Measurements from ENCODE around the gene ANKH. TPM values are rescaled to one million over a fixed set of nuclear protein-coding genes. Genes with fewer than 3 reads are reported as not detected.

The ANKH gene
- total RNA-seq, 2 experiments from 2014 or later, result 31.3 to 41.9 TPM

DNA sequence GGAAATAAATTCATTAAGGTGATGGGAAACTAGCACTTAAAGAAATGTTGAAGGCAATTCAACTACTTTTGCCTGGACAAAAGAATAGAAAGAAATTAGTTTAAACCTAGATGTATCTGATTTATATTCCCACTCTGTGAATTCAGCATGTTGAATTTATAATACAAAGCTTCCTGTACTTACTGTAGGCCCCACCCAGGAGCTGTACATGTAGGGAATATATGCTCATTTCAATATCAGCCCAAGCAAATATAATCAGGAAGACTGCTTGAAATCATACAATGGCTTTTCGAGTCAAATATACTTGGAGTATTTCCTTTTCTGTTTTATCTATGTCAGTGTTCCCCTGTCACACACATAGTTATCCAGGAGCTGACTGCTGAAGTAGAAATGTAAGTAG, 105.0 kb downstream of the ANKH start:
- Mint-ChIP-seq H3K27me3 (no peaks in the 10 kb centered on the region), H3K36me3 (peaks cover 5% of the 10 kb centered on the region), H3K9me3 (ENCODE audit: low read depth) (no peaks in the 10 kb centered on the region), H3K4me1 (peaks cover 20% of the 10 kb centered on the region), H3K4me3 (no peak overlapping the region), H3K27ac (no peak overlapping the region)
- ATAC-seq (no peak), DNase-seq (no peak)
- CTCF ChIA-PET, result interaction anchor here (0.9 kb wide), 1 partner anchor 39 kb away, joined by 5 read pairs; no protein-coding TSS in a partner anchor

DNA sequence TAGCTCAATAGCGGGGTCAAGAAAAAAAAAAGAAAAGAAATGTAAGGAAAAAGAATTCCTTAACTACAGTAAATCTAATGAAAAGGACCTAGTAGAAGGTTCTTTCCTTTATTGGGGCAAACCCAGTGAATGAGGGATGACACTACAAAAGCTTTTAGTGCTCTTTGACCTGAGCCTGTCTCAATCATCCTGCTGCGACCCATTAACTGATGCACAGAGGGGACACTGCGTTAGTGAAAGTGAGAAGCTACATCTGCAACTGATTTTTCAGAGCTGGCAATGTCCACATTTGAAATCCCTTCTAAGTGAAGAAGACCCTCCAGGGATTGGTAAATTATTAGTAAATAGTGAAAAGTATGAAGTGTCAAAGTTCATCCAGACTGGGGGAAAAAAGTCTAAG, 106.0 kb downstream of the ANKH start:
- CTCF ChIA-PET, result no interaction called here
- no peaks in the 10 kb centered on the region for H3K27me3 Mint-ChIP-seq
- DNase-seq, result no peak
- ATAC-seq, result no peak
- H3K27ac Mint-ChIP-seq, result no peak overlapping the region
- peaks cover 5% of the 10 kb centered on the region for H3K36me3 Mint-ChIP-seq
- peaks cover 20% of the 10 kb centered on the region for H3K4me1 Mint-ChIP-seq
- H3K9me3 Mint-ChIP-seq (ENCODE audit: low read depth), result no peaks in the 10 kb centered on the region
- H3K4me3 Mint-ChIP-seq, result no peak overlapping the region

DNA sequence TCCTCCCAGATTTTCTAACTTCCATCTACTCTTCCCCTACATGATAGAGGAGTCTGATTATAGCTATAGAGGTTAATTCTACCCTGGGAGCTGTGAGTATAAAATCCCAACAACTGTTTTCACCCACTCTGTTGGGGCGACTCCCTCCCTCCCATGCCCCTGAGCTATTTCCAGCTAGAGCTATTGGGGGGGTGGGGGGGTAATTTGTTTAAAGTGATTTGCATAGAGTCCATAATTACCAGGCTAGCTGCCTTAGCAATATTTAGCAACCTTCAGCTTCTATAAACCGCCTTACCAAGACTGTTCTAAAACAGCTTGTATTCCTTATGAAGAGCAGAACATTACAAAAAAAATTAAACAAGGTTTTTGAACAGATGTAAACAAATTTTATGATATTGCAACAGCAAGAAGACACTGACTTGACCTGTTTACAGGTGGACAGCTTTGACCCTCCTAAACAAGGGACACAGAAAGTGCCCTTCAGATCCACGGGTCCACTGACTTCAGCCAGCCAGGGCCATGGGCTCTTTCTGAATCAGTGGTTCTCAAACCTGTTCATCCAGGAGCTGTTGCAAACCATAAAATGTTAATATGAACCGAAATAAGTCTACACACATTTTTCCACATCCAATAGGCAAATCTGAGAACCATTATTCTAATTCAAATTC, 108.9 kb downstream of the ANKH start:
- Mint-ChIP-seq H3K27ac (no peak overlapping the region), H3K9me3 (ENCODE audit: low read depth) (no peaks in the 10 kb centered on the region), H3K36me3 (peaks cover 5% of the 10 kb centered on the region), H3K27me3 (no peaks in the 10 kb centered on the region), H3K4me1 (peaks cover 12% of the 10 kb centered on the region), H3K4me3 (no peak overlapping the region)
- no peak for DNase-seq
- ATAC-seq, result no peak
- CTCF ChIA-PET, result interaction anchor here (0.7 kb wide), 1 partner anchor 36 kb away, joined by 3 read pairs; no protein-coding TSS in a partner anchor

DNA sequence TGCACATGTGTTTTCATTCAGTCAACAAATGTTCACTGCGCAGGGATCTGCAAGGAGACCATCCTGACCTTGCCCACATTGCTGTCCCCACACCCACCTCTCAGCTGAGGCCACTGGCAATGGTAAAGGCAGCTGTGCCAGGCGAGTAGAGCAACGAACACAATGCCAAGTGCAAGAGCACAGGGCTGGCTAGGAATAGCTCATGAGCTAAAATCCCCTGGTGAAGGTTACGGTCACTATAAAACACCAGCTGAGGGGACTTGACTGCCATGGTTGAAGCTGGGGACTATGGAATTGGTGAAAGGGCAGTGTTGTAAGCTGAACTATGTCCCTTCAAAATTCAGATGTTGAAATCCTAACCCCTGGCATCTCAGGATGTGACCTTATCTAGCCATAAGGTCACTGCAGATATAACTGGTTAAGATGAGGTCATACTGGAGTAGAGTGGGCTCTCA, 111.0 kb downstream of the ANKH start:
- ATAC-seq (no peak), DNase-seq (no peak)
- Mint-ChIP-seq H3K27me3 (no peaks in the 10 kb centered on the region), H3K36me3 (peaks cover 2% of the 10 kb centered on the region), H3K4me1 (no peaks in the 10 kb centered on the region), H3K9me3 (ENCODE audit: low read depth) (no peaks in the 10 kb centered on the region), H3K27ac (no peak overlapping the region), H3K4me3 (no peak overlapping the region)
- CTCF ChIA-PET, result no interaction called here

DNA sequence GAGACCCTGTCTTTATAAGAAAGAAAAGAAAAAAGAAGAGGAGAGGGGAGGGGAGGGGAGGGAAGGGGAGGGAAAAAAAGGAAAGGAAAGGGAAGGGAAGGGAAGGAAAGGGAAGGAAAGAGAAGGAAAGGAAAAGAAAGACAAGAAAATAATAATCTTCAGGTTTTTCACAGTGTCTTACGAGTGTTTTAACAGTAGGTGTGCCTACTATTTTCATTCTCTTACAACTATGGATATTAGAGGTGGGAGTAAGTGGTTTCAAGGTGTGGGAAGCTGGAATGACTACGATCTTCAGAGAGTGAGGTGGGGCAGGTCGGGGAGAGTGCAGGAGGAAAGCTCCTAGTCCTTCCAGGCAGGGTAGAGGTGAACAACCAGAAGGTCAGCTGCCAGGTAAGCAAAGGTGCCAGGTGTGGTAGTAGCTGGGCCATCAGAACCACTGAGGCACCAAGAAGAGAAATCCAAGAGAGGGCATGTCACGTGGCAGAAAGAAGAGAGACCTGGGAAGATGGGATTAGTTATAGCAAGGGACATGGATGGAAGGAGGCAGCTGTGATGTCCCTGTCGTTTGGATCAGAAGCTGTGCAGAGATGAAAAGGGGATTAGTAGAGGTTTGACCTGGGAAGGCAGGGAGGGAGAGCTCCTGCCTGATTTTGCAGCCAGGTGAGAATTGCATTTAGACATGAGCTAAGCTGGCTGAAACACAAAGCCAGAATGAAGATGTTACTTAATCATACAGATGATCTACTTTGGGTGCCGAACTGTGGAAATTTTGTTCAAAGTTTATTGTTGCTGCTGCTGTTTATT, 111.6 kb downstream of the ANKH start:
- Mint-ChIP-seq H3K27me3 (no peaks in the 10 kb centered on the region), H3K4me1 (no peaks in the 10 kb centered on the region), H3K9me3 (ENCODE audit: low read depth) (no peaks in the 10 kb centered on the region), H3K36me3 (no peaks in the 10 kb centered on the region), H3K27ac (no peak overlapping the region), H3K4me3 (no peak overlapping the region)
- DNase-seq (no peak), ATAC-seq (no peak)
- CTCF ChIA-PET, result interaction anchor here (1.1 to 1.2 kb wide), 3 partner anchors 9 to 34 kb away, joined by 3 read pairs; no protein-coding TSS in a partner anchor

DNA sequence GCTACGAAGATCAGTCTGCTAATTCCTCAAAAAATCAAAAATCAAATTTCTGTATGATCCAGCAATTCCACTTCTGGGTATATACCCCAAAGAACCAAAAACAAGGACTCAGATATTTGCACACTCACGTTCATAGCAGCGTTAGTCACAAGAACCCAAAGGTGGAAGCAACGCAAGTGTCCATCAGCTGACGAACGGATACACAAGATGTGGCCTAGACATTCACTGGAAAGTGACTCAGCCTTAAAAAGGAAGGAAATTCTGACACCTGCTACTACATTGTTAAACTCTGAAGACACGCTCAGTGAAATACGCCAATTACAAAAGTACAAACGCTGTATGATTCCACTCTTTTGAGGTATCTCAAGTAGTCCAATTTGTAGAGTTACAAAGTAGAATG, 113.7 kb downstream of the ANKH start:
- DNase-seq (no peak), ATAC-seq (no peak)
- Mint-ChIP-seq H3K27me3 (no peaks in the 10 kb centered on the region), H3K9me3 (ENCODE audit: low read depth) (no peaks in the 10 kb centered on the region), H3K27ac (no peak overlapping the region), H3K36me3 (peaks cover 1% of the 10 kb centered on the region), H3K4me3 (no peak overlapping the region), H3K4me1 (no peaks in the 10 kb centered on the region)
- CTCF ChIA-PET, result no interaction called here

DNA sequence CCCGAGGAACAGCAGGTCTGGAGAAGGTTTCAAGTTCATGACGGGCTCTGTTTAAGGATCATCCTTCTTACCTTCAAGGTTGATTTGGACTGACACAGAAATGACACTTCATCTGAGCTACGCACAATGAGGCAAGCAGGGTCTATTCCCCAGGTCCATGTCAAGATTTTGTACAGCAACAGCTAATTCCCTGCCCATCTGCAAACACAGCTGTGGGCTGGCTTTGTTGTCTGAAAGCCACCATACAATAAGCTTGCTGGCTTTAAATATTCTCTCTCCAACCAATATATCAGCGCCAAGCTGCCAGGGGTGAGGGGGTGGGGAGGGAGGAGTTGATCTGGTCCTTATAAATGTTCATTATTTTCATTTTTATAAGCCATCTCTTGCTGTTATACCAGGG, 115.1 kb downstream of the ANKH start:
- Mint-ChIP-seq H3K36me3 (peaks cover 1% of the 10 kb centered on the region), H3K27ac (no peak overlapping the region), H3K4me1 (no peaks in the 10 kb centered on the region), H3K4me3 (no peak overlapping the region), H3K9me3 (ENCODE audit: low read depth) (no peaks in the 10 kb centered on the region), H3K27me3 (no peaks in the 10 kb centered on the region)
- ATAC-seq (no peak), DNase-seq (no peak)
- CTCF ChIA-PET, result no interaction called here

DNA sequence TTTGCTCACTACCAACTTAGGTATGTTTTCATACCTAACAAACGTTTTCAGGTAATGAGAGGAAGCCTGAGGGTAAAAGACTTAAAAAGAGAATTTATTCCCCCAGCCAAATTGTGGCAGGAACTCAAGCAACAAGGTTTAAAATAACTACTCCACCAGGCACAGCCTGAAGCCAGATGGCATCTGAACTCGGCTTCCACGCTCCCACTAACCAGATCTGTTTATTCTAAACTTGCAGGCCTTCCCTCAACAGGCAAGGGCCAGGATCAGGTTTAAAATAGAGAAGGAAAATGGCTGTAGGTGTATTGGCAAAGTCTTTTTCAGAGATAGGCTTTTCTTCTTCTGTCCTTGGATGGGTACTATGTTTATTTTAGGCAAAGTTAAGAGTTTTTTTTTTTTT, 117.6 kb downstream of the ANKH start:
- H3K27me3 Mint-ChIP-seq, result no peaks in the 10 kb centered on the region
- no peak overlapping the region for H3K4me3 Mint-ChIP-seq
- H3K4me1 Mint-ChIP-seq, result no peaks in the 10 kb centered on the region
- no peak overlapping the region for H3K27ac Mint-ChIP-seq
- DNase-seq (no peak), ATAC-seq (no peak)
- no peaks in the 10 kb centered on the region for H3K9me3 Mint-ChIP-seq (ENCODE audit: low read depth)
- peaks cover 1% of the 10 kb centered on the region for H3K36me3 Mint-ChIP-seq
- CTCF ChIA-PET, result no interaction called here

DNA sequence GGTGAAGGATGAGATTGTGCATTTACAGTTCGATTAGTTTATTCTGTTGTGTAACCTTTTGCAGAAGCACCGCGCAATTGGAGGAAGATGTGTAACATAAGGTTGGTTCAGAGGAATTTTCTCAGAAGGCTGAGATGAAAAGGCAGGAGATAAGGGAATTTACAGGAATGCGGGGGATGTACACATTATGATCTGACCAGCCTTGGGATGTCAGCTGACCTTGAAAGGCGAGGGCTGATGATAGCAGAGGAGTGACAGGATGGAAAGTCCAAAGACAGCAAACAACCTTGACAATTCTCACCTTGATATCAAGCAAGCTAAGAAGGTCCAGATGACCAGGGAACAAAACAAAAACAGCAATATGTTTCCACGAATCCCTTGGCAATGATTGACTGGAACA, 118.3 kb downstream of the ANKH start:
- Mint-ChIP-seq H3K4me3 (no peak overlapping the region), H3K27ac (no peak overlapping the region), H3K27me3 (no peaks in the 10 kb centered on the region), H3K9me3 (ENCODE audit: low read depth) (no peaks in the 10 kb centered on the region), H3K36me3 (peaks cover 1% of the 10 kb centered on the region), H3K4me1 (no peaks in the 10 kb centered on the region)
- DNase-seq (no peak), ATAC-seq (no peak)
- CTCF ChIA-PET, result no interaction called here

DNA sequence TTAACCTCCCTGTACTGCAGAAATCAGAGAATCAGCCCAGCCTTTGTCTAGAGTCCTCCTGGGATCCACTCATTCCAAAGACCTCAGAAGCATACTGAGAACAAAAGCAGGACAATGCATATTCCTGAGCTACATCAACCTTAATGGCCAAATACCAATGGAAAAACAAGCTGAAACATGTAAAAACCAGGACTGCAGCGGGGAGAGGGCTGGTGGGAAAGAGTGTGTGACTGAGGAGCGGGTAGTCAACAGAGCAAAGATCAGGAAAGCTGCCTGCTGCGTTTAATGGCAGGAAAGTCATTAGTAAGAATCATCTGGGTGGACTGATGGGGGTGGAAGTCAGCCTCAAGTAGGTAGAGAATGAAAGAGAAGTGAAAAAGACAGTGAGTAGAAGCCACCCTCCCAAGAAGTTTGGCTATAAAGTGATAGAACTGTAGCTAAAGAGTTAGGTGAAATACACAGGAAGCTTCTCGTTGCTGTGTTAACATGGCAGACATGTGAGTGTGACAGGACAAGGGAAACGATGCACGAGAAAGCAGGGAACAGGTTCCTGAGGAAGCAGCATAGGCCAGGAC, 119.0 kb downstream of the ANKH start:
- Mint-ChIP-seq H3K9me3 (ENCODE audit: low read depth) (no peaks in the 10 kb centered on the region), H3K4me3 (no peak overlapping the region), H3K36me3 (peaks cover 1% of the 10 kb centered on the region), H3K27me3 (no peaks in the 10 kb centered on the region), H3K27ac (no peak overlapping the region), H3K4me1 (no peaks in the 10 kb centered on the region)
- CTCF ChIA-PET, result no interaction called here
- DNase-seq (no peak), ATAC-seq (no peak)

DNA sequence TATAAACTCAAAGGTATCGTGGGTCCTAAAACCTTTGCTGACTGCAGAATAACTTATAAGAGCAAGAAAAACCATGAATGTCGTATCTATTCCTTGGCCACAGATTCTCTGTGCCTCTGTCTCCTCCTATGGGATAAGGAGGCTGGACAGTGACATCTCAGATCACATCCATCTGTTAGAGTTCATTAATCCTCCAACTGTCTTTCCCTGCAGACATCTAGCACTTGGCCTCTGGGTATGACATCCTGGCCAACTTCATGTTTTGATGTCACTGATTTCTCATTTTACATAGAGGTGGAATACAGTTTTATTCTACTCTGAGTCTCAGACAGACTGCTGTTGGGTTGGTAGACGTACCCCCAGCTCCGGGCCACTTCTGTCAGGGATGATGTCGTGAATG, 120.9 kb downstream of the ANKH start:
- CTCF ChIA-PET, result no interaction called here
- Mint-ChIP-seq H3K4me1 (peaks cover 5% of the 10 kb centered on the region), H3K27me3 (no peaks in the 10 kb centered on the region), H3K36me3 (peaks cover 6% of the 10 kb centered on the region), H3K4me3 (no peak overlapping the region), H3K27ac (no peak overlapping the region), H3K9me3 (ENCODE audit: low read depth) (no peaks in the 10 kb centered on the region)
- no peak for DNase-seq
- ATAC-seq, result no peak

DNA sequence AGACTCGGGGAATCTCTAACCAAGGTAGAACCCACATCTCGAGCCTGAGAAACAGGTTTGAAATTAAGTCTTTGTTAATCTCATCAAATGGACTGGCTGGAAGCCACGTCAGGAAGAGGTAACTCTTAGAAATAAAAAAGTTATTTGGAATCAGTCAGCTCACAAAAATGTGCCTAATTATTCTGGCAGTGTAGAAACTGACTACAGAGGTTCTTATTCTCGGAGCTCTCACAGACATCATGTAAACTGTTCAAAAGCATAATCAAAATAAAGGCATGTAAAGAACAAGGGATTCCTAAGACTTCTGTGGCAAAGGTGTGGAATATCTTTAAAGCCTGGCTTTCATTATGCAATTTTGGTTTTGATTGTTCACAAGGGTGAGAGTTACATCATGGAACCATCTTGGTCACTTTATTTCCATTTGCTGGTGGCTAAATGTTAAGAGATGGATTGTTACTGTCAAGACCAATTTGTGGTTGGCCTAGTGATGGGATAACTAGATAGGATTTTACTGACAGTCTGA, 121.9 kb downstream of the ANKH start:
- Mint-ChIP-seq H3K4me3 (no peak overlapping the region), H3K36me3 (peaks cover 8% of the 10 kb centered on the region), H3K27me3 (no peaks in the 10 kb centered on the region), H3K4me1 (peaks cover 13% of the 10 kb centered on the region), H3K9me3 (ENCODE audit: low read depth) (no peaks in the 10 kb centered on the region), H3K27ac (no peak overlapping the region)
- CTCF ChIA-PET, result interaction anchor here (1.6 kb wide), 1 partner anchor 254 kb away, joined by 3 read pairs; no protein-coding TSS in a partner anchor
- no peak for ATAC-seq
- no peak for DNase-seq

DNA sequence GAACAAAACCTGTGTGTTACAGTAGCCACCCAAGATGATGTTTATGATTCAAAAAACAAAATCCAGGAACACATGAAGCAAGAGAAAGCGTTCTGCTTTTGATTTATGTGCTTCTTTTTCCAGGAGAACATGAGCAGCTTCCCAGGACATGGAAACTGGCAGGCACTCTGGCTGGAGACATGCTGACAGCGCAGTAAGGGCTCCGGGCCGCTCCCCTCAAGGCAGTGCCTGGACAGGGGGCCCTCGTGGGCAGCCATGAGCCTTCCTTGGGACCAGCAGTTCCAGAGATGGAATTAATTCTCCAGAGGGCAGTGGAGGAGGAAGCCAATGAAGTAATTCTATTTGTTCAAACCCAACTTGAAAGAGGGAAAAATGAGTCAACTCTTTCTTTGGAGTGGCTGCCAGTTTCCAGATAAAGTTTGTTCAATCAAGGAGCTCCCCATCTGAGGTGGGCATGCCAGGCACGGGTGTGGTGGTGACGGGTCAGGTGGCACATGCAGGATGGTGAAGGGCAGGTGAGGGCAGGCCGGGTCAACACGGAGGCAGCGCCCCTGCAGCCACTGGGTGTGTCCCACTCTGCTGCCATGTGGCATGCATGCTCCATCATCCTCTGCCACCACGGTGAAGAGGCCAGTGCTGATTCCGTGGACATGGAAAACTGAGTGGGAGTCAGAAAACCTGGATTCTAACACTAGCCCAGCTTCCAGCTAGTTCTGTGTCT, 123.2 kb downstream of the ANKH start:
- CTCF ChIA-PET, result interaction anchor here (1.6 kb wide), 1 partner anchor 255 kb away, joined by 3 read pairs; no protein-coding TSS in a partner anchor
- Mint-ChIP-seq H3K27ac (no peak overlapping the region), H3K4me3 (no peak overlapping the region), H3K9me3 (ENCODE audit: low read depth) (no peaks in the 10 kb centered on the region), H3K4me1 (peaks cover 17% of the 10 kb centered on the region), H3K27me3 (no peaks in the 10 kb centered on the region), H3K36me3 (peaks cover 7% of the 10 kb centered on the region)
- DNase-seq (no peak), ATAC-seq (no peak)
